COLO829 (cell line): Measurements from ENCODE around the gene STC2.
"Not testable (repeated sequence)": the region's sequence is repeated elsewhere in the genome, so short reads cannot be mapped to it uniquely, and the experiment has no call there.

ENCODE experiments used
- DNase-seq: peaks from one replicate; pipeline ENCODE4 v3.0.0; 2012; ENCODE audit warnings: low spot score

The STC2 gene

GRCh38 chr5:173327948-173328843 is at the start of gene STC2:
Gene STC2 (minus strand): TSS chr5:173328414. CDS start chr5:173328193, 221 bp downstream.
- DNase-seq: no peak

- DNase-seq: no peak
Observed at GRCh38 chr5:173371400-173371799, 43.2 kb upstream of the STC2 start.

GRCh38 chr5:173363406-173363805 is 35.2 kb upstream of the STC2 start:
- DNase-seq: not testable (repeated sequence)

GRCh38 chr5:173355561-173355960 is 27.3 kb upstream of the STC2 start:
- DNase-seq: no peak

- no peak for DNase-seq
Observed at GRCh38 chr5:173354645-173355044, 26.4 kb upstream of the STC2 start.

GRCh38 chr5:173352366-173353349 is 24.4 kb upstream of the STC2 start:
- DNase-seq: no peak

GRCh38 chr5:173342813-173343755 is 14.9 kb upstream of the STC2 start:
- DNase-seq: no peak

- DNase-seq: no peak
Observed at GRCh38 chr5:173341961-173342430, 13.8 kb upstream of the STC2 start.

- DNase-seq: no peak
Observed at GRCh38 chr5:173340984-173341383, 12.8 kb upstream of the STC2 start.

GRCh38 chr5:173340451-173340850 is 12.2 kb upstream of the STC2 start:
- DNase-seq: no peak

- DNase-seq: no peak
Observed at GRCh38 chr5:173339286-173339685, 11.1 kb upstream of the STC2 start.

- DNase-seq: no peak
Observed at GRCh38 chr5:173338380-173339015, 10.3 kb upstream of the STC2 start.

- no peak for DNase-seq
Observed at GRCh38 chr5:173334808-173335207, 6.6 kb upstream of the STC2 start.

GRCh38 chr5:173333925-173334661 is 5.9 kb upstream of the STC2 start:
- no peak for DNase-seq

- peak; percentile 75 for DNase-seq
Observed at GRCh38 chr5:173331956-173332479, 3.8 kb upstream of the STC2 start.

GRCh38 chr5:173331287-173331686 is 3.1 kb upstream of the STC2 start:
- DNase-seq: no peak

- no peak for DNase-seq
Observed at GRCh38 chr5:173330338-173331206, 2.4 kb upstream of the STC2 start.

GRCh38 chr5:173329491-173330337 is 1.5 kb upstream of the STC2 start:
- no peak for DNase-seq
